OCI-LY7 (cell line): ENCODE results near the gene SAMD5. TPM values are rescaled to one million over a fixed set of nuclear protein-coding genes. Genes with fewer than 3 reads are reported as not detected.

Source experiments
- BruUV-seq: library from RNA; stranded (reverse); fragments of 400-500 nt; replicated peaks from 2 replicates; lab custom pipeline; 2021; lab: Mats Ljungman, UMichigan
- CTCF ChIA-PET: fragments of 300-600 bp; sonication (Branson Sonifier 250); formaldehyde crosslinking; loops from one replicate; lab custom pipeline; 2022; ENCODE audit warnings: antibody characterized with exemption; ENCODE audit not compliant: unreplicated experiment; lab: Charles Lee
- POLR2A ChIA-PET: fragments of 300-600 bp; sonication (Branson Sonifier 250); formaldehyde crosslinking; loops from one replicate; lab custom pipeline; 2022; ENCODE audit warnings: antibody characterized with exemption; lab: Charles Lee
- DNase-seq: peaks from one replicate; pipeline ENCODE4 v3.0.0-alpha.2; 2015; ENCODE audit warnings: low spot score
- H2AFZ ChIP-seq: fragments of 200-600 bp; sonication (generic), shearing (Covaris generic); 2 replicates; pipeline ENCODE4 v1.6.1; 2014; ENCODE audit warnings: mild to moderate bottlenecking, antibody characterized with exemption, low read length, moderate library complexity
- H3K27ac ChIP-seq: fragments of 200-600 bp; sonication (generic); 2 replicates; pipeline ENCODE4 v1.5.1; 2014; ENCODE audit warnings: mixed run types, low read depth, mild to moderate bottlenecking, moderate library complexity, low read length, inconsistent platforms; ENCODE audit not compliant: poor library complexity, severe bottlenecking
- H3K36me3 ChIP-seq: fragments of 200-600 bp; sonication (generic); 2 replicates; pipeline ENCODE4 v1.6.1; 2014; ENCODE audit warnings: mild to moderate bottlenecking, antibody characterized with exemption, low read length, moderate library complexity, mixed read lengths; ENCODE audit not compliant: insufficient read depth
- H3K4me1 ChIP-seq: fragments of 200-600 bp; sonication (generic); 2 replicates; pipeline ENCODE4 v1.5.1; 2014; ENCODE audit warnings: mild to moderate bottlenecking, low read length; ENCODE audit not compliant: insufficient read depth, poor library complexity, severe bottlenecking
- H3K4me2 ChIP-seq: fragments of 200-600 bp; sonication (generic); 2 replicates; pipeline ENCODE4 v1.6.1; 2014; ENCODE audit warnings: mild to moderate bottlenecking, low read length
- H3K4me3 ChIP-seq: fragments of 200-600 bp; sonication (generic); 2 replicates; pipeline ENCODE4 v1.5.1; 2014; ENCODE audit warnings: mild to moderate bottlenecking, low read depth, low read length; ENCODE audit not compliant: poor library complexity, severe bottlenecking
- H3K79me2 ChIP-seq: fragments of 200-600 bp; sonication (generic); 2 replicates; pipeline ENCODE4 v1.6.1; 2016; ENCODE audit warnings: low read depth, mild to moderate bottlenecking, low read length, moderate library complexity, mixed read lengths; ENCODE audit not compliant: insufficient read depth
- H3K9me2 ChIP-seq: fragments of 200-600 bp; sonication (generic); 2 replicates; pipeline ENCODE4 v1.6.1; 2016; ENCODE audit warnings: mild to moderate bottlenecking, low read length, mixed read lengths; ENCODE audit not compliant: insufficient read depth
- H3K9me3 ChIP-seq: fragments of 200-600 bp; sonication (generic); 2 replicates; pipeline ENCODE4 v1.6.1; 2014; ENCODE audit warnings: mild to moderate bottlenecking, mixed run types, low read length, mixed read lengths
- H4K20me1 ChIP-seq: fragments of 200-600 bp; sonication (generic); 2 replicates; pipeline ENCODE4 v1.6.1; 2014; ENCODE audit warnings: mild to moderate bottlenecking, antibody characterized with exemption, low read length, moderate library complexity, mixed read lengths; ENCODE audit not compliant: insufficient read depth
- EZH2phosphoT487 ChIP-seq: fragments of 200-600 bp; sonication (generic); IDR thresholded peaks from 2 replicates; pipeline ENCODE4 v1.6.1; 2018; ENCODE audit warnings: low read depth, borderline replicate concordance, mild to moderate bottlenecking, mixed run types, antibody characterized with exemption, low read length, moderate library complexity, mixed read lengths
- intact Hi-C: fragments of 100-400 bp; cut with micrococcal nuclease; formaldehyde crosslinking; loops from one replicate; pipeline ENCODE4 v1.10.0; 2022; ENCODE audit not compliant: unreplicated experiment
- total RNA-seq, 2 experiments: library from RNA; depleted of rRNA in 1 of 2; stranded (reverse); fragments of >200 nt in 1 of 2; shearing (Covaris generic) in 1 of 2; gene quantifications; 2 replicates each; pipeline ENCODE4 v1.2.3, GENCODE V29; 2014 to 2022
- TF ChIP-seq, protein P1 (sequence below): fragments of 200-600 bp; sonication (generic); conservative IDR thresholded peaks from 2 replicates; pipeline ENCODE4 v1.5.1; 2014; ENCODE audit warnings: mild to moderate bottlenecking, antibody characterized with exemption, low read length, moderate library complexity, mixed read lengths

Gene SAMD5
- total RNA-seq, 2 experiments from 2014 or later = not detected

DNA sequence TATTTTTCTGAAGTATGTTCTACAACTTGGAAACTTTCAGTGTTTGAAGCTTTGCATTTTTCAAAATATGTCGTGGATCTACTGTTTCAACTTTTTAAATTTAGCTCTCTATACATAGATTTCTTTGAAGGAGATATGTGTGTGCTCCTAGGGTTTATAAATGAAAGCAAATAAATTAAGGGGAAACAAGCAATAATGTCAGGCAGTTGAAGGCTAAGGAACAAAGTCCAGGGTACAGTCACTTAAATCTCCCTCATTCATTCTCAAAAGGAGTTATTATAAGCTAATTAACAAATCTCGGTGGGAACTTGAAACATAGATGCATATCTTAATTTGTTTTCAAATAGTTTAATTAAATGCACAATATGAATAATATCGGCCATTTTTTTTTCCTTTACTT, 79.4 kb downstream of the SAMD5 start:
- no TSS peak for BruUV-seq

DNA sequence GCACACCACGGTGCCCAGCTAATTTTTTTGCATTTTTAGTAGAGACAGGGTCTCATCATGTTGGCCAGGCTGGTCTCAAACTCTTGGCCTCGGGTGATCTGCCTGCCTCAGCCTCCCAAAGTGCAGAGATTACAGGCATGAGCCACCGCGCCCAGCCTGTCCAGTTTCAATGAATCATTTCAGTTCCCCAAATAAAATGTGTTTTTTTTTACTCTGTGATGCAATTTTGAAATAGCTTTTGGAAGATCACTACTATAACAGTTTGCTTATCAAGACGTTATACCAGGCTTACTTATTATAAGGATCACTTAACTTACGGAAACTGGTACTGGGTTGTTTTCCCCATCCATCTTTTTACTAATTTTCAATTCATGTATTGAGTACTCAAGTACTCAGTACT, 80.0 kb downstream of the SAMD5 start:
- TF ChIP-seq, protein P1, sequence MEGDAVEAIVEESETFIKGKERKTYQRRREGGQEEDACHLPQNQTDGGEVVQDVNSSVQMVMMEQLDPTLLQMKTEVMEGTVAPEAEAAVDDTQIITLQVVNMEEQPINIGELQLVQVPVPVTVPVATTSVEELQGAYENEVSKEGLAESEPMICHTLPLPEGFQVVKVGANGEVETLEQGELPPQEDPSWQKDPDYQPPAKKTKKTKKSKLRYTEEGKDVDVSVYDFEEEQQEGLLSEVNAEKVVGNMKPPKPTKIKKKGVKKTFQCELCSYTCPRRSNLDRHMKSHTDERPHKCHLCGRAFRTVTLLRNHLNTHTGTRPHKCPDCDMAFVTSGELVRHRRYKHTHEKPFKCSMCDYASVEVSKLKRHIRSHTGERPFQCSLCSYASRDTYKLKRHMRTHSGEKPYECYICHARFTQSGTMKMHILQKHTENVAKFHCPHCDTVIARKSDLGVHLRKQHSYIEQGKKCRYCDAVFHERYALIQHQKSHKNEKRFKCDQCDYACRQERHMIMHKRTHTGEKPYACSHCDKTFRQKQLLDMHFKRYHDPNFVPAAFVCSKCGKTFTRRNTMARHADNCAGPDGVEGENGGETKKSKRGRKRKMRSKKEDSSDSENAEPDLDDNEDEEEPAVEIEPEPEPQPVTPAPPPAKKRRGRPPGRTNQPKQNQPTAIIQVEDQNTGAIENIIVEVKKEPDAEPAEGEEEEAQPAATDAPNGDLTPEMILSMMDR = no peak
- no peak for TF ChIP-seq EZH2phosphoT487
- Histone ChIP-seq H3K4me3 (no peak overlapping the region), H3K4me2 (no peak overlapping the region), H3K9me3 (no peaks in the 10 kb centered on the region), H3K4me1 (no peaks in the 10 kb centered on the region), H3K79me2 (no peaks in the 10 kb centered on the region), H4K20me1 (no peaks in the 10 kb centered on the region), H3K36me3 (no peaks in the 10 kb centered on the region), H3K27ac (no peak overlapping the region), H3K9me2 (no peaks in the 10 kb centered on the region), H2AFZ (no peak overlapping the region)
- intact Hi-C loops = no loop called here
- no peak for DNase-seq
- BruUV-seq = no TSS peak
- ChIA-PET CTCF (no interaction called here), POLR2A (interaction anchor here (0.5 kb wide), 1 partner anchor 17 kb away, joined by 3 read pairs; no protein-coding TSS in a partner anchor)

More for the DNA sequence above, 79.4 kb downstream of the SAMD5 start:
- Histone ChIP-seq H3K9me3 (no peaks in the 10 kb centered on the region), H3K9me2 (no peaks in the 10 kb centered on the region), H3K79me2 (no peaks in the 10 kb centered on the region), H4K20me1 (no peaks in the 10 kb centered on the region), H3K4me2 (no peak overlapping the region), H2AFZ (no peak overlapping the region), H3K4me1 (no peaks in the 10 kb centered on the region), H3K4me3 (no peak overlapping the region), H3K27ac (no peak overlapping the region), H3K36me3 (no peaks in the 10 kb centered on the region)
- intact Hi-C loops = no loop called here
- no peak for DNase-seq
- TF ChIP-seq, protein P1 = no peak
- TF ChIP-seq EZH2phosphoT487 = no peak
- ChIA-PET POLR2A (interaction anchor here (0.5 to 0.7 kb wide), 2 partner anchors 17 to 350 kb away, joined by 3 to 5 read pairs; no protein-coding TSS in a partner anchor), CTCF (no interaction called here)

DNA sequence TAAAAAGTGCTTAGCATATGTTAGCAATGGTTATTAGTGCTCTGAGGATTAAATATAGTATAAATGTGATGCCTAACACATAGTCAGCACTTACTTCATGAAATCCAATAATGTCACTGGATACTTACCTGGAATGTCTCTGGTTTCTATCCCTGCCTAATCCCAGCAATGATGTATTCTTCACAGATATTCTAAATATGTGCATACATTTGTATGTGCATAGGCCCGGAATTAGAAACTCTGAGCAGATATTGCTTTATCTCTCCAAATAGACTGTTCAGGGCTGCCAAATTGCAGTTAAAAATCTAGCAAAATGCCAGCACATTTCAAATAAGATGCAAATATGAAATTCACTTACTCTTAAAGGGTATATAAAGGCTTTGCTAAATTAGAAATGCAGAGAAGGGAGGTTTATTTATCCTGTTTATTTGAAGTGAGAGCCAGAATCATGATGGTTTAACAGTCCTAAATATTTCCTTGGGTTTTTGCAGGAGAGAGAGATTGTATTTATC, 81.3 kb downstream of the SAMD5 start:
- Histone ChIP-seq H4K20me1 (no peaks in the 10 kb centered on the region), H3K4me1 (no peaks in the 10 kb centered on the region), H3K79me2 (no peaks in the 10 kb centered on the region), H3K4me3 (no peak overlapping the region), H3K27ac (no peak overlapping the region), H3K9me3 (no peaks in the 10 kb centered on the region), H3K36me3 (no peaks in the 10 kb centered on the region), H3K9me2 (no peaks in the 10 kb centered on the region), H2AFZ (no peak overlapping the region), H3K4me2 (no peak overlapping the region)
- BruUV-seq = no TSS peak
- ChIA-PET POLR2A (no interaction called here), CTCF (no interaction called here)
- no peak for DNase-seq
- TF ChIP-seq EZH2phosphoT487 = no peak
- TF ChIP-seq, protein P1 = no peak
- intact Hi-C loops = no loop called here
